ENCODE results near the gene ADORA3. TPM values are rescaled to one million over a fixed set of nuclear protein-coding genes. Genes with fewer than 3 reads are reported as not detected.

The ADORA3 gene
- total RNA-seq, 2 experiments from 2014 or later: not detected

- Histone ChIP-seq H3K4me3 (ENCODE audit: low read length) (no peak overlapping the region), H3K4me1 (ENCODE audit: insufficient read depth, low read length) (no peaks in the 10 kb centered on the region), H3K9me3 (ENCODE audit: control insufficient read depth in 1 of 2, insufficient read depth in 1 of 2, low read length in 2 of 2) (no peaks in the 10 kb centered on the region), H3K27ac (ENCODE audit: low read depth in 1 of 2, low read length in 2 of 2) (no peak overlapping the region), H3K27me3 (ENCODE audit: control insufficient read depth in 1 of 2, insufficient read depth in 2 of 2, low read length in 2 of 2) (no peaks in the 10 kb centered on the region), H3K36me3 (ENCODE audit: insufficient read depth, low read length) (no peaks in the 10 kb centered on the region)
- ATAC-seq (ENCODE audit: poor library complexity) (no peak), DNase-seq (no peak)
- no peak overlapping the region for H3K4me3 Mint-ChIP-seq
- POLR2A ChIA-PET: interaction anchor here (0.7 to 1.5 kb wide), 3 partner anchors 9 to 161 kb away, joined by 3 to 4 read pairs (median 4); no protein-coding TSS in a partner anchor
- TF ChIP-seq, protein P1, sequence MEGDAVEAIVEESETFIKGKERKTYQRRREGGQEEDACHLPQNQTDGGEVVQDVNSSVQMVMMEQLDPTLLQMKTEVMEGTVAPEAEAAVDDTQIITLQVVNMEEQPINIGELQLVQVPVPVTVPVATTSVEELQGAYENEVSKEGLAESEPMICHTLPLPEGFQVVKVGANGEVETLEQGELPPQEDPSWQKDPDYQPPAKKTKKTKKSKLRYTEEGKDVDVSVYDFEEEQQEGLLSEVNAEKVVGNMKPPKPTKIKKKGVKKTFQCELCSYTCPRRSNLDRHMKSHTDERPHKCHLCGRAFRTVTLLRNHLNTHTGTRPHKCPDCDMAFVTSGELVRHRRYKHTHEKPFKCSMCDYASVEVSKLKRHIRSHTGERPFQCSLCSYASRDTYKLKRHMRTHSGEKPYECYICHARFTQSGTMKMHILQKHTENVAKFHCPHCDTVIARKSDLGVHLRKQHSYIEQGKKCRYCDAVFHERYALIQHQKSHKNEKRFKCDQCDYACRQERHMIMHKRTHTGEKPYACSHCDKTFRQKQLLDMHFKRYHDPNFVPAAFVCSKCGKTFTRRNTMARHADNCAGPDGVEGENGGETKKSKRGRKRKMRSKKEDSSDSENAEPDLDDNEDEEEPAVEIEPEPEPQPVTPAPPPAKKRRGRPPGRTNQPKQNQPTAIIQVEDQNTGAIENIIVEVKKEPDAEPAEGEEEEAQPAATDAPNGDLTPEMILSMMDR (IDR thresholded peaks at IDR 0.05): no peak
- intact Hi-C loops (cut with DNase I, micrococcal nuclease): no loop called here
- H3K9me3 Mint-ChIP-seq: no peaks in the 10 kb centered on the region
- H3K27ac Mint-ChIP-seq: no peak overlapping the region
- no peaks in the 10 kb centered on the region for H3K27me3 Mint-ChIP-seq
- CTCF ChIA-PET: interaction anchor here (1.3 kb wide), 1 partner anchor 17 kb away, joined by 4 read pairs; no protein-coding TSS in a partner anchor
- H3K4me1 Mint-ChIP-seq (ENCODE audit: low read depth): no peaks in the 10 kb centered on the region
- no peaks in the 10 kb centered on the region for H3K36me3 Mint-ChIP-seq (ENCODE audit: low read depth)
Measured at GRCh38 chr1:111491070-111491469, 12.4 kb downstream of the ADORA3 start.

DNA sequence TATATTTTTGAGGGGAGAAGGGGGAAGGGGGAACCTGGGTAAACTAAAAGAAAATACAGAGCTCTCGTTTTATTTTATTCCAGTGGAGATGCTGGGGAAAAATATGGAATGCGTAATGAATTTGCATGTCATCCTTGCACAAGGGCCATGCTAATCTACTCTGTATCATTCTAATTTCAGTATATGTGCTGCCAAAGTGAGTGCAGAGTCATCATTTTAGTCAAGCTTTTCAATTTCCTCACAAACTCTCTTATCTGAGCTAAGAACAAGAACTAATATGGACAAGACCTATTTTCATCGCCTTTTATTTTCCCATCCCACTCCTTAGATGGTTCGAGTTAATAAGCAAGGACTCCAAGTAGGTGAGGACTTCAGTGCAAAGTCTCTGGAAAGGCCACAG, 13.2 kb downstream of the ADORA3 start:
- H3K36me3 ChIP-seq (ENCODE audit: insufficient read depth, low read length): no peaks in the 10 kb centered on the region
- ATAC-seq (ENCODE audit: poor library complexity) (no peak), DNase-seq (no peak)
- Mint-ChIP-seq H3K4me1 (ENCODE audit: low read depth) (peaks cover 4% of the 10 kb centered on the region), H3K27me3 (no peaks in the 10 kb centered on the region), H3K9me3 (no peaks in the 10 kb centered on the region), H3K4me3 (no peak overlapping the region), H3K36me3 (ENCODE audit: low read depth) (no peaks in the 10 kb centered on the region), H3K27ac (no peak overlapping the region)
- H3K9me3 ChIP-seq (ENCODE audit: control insufficient read depth in 1 of 2, insufficient read depth in 1 of 2, low read length in 2 of 2): no peaks in the 10 kb centered on the region
- H3K27me3 ChIP-seq (ENCODE audit: control insufficient read depth in 1 of 2, insufficient read depth in 2 of 2, low read length in 2 of 2): no peaks in the 10 kb centered on the region
- H3K4me3 ChIP-seq (ENCODE audit: low read length): no peak overlapping the region
- CTCF ChIA-PET: interaction anchor here (1.3 kb wide), 1 partner anchor 18 kb away, joined by 4 read pairs; no protein-coding TSS in a partner anchor
- intact Hi-C loops (cut with DNase I, micrococcal nuclease): no loop called here
- TF ChIP-seq, protein P1 (IDR thresholded peaks at IDR 0.05): no peak
- H3K4me1 ChIP-seq (ENCODE audit: insufficient read depth, low read length): no peaks in the 10 kb centered on the region
- H3K27ac ChIP-seq (ENCODE audit: low read depth in 1 of 2, low read length in 2 of 2): no peak overlapping the region
- POLR2A ChIA-PET: interaction anchor here (0.7 to 1.5 kb wide), 3 partner anchors 8 to 162 kb away, joined by 3 to 4 read pairs (median 4); no protein-coding TSS in a partner anchor

DNA sequence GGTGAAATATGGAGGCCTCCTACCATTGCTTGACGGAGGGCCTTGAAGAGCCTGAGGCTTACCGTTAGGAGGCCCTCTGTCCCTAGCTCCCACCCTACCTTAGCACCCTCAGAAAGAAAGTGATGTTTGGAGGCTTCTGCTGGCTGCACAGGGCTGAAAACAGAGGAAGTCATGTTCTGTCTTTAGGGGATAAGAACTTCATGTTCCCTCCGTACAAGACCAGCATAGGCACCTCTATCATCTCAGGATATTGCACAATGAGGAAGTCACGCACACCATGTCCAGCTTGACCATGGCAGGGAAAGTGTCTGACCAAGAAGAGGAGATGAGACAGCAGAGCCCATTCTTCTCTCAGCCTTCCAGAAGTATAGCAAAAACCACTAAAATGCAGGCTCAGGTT, 13.8 kb downstream of the ADORA3 start:
- ChIA-PET POLR2A (interaction anchor here (1.5 kb wide), 1 partner anchor 8 kb away, joined by 4 read pairs; no protein-coding TSS in a partner anchor), CTCF (interaction anchor here (1.3 kb wide), 1 partner anchor 18 kb away, joined by 4 read pairs; no protein-coding TSS in a partner anchor)
- TF ChIP-seq, protein P1 (IDR thresholded peaks at IDR 0.05): no peak
- ATAC-seq (ENCODE audit: poor library complexity): no peak
- Mint-ChIP-seq H3K9me3 (no peaks in the 10 kb centered on the region), H3K27me3 (no peaks in the 10 kb centered on the region), H3K4me1 (ENCODE audit: low read depth) (peaks cover 4% of the 10 kb centered on the region), H3K27ac (no peak overlapping the region), H3K4me3 (no peak overlapping the region), H3K36me3 (ENCODE audit: low read depth) (no peaks in the 10 kb centered on the region)
- no peaks in the 10 kb centered on the region for H3K36me3 ChIP-seq (ENCODE audit: insufficient read depth, low read length)
- no peaks in the 10 kb centered on the region for H3K27me3 ChIP-seq (ENCODE audit: control insufficient read depth in 1 of 2, insufficient read depth in 2 of 2, low read length in 2 of 2)
- peak in 1 of 14 experiments; percentile 34 for DNase-seq
- intact Hi-C loops (cut with DNase I, micrococcal nuclease): no loop called here
- no peak overlapping the region for H3K27ac ChIP-seq (ENCODE audit: low read depth in 1 of 2, low read length in 2 of 2)
- no peak overlapping the region for H3K4me3 ChIP-seq (ENCODE audit: low read length)
- no peaks in the 10 kb centered on the region for H3K9me3 ChIP-seq (ENCODE audit: control insufficient read depth in 1 of 2, insufficient read depth in 1 of 2, low read length in 2 of 2)
- H3K4me1 ChIP-seq (ENCODE audit: insufficient read depth, low read length): no peaks in the 10 kb centered on the region
